Vagina (tissue), 2 donors: Measurements from ENCODE around the gene NUDT2. TPM values are rescaled to one million over a fixed set of nuclear protein-coding genes. Genes with fewer than 3 reads are reported as not detected.
A peak's percentile ranks its signal among the peaks of the same experiment; 100 is the strongest.

ENCODE experiments used
- DNase-seq, 2 donors: peaks; one replicate each; pipeline ENCODE4 v3.0.0-alpha.2; 2017; ENCODE audit errors: extremely low spot score in 2 of 2
- H3K27ac ChIP-seq: fragments of 200-600 bp; sonication (generic); one replicate; pipeline ENCODE4 v1.5.1; 2019
- H3K27me3 ChIP-seq: fragments of 200-600 bp; sonication (generic); one replicate; pipeline ENCODE4 v1.5.1; 2019
- H3K36me3 ChIP-seq, 2 donors: fragments of 200-600 bp; sonication (generic); one replicate each; pipeline ENCODE4 v1.5.1; 2017 to 2019
- H3K4me1 ChIP-seq: fragments of 200-600 bp; sonication (generic); one replicate; pipeline ENCODE4 v1.5.1; 2019
- H3K4me3 ChIP-seq, 2 donors: fragments of 200-600 bp; sonication (generic); 1 replicate in 1 of 2; 2 replicates in 1 of 2; pipeline ENCODE4 v1.5.1; 2016 to 2019
- H3K9me3 ChIP-seq: fragments of 200-600 bp; sonication (generic); one replicate; pipeline ENCODE4 v1.5.1; 2019
- POLR2A ChIP-seq, 2 donors: fragments of 450-650 bp; IDR thresholded peaks; one replicate each; pipeline ENCODE4 v1.6.1; 2017; ENCODE audit warnings: antibody characterized with exemption in 2 of 2, mild to moderate bottlenecking in 2 of 2, moderate library complexity in 2 of 2
- POLR2AphosphoS5 ChIP-seq, 2 donors: sonication (generic); formaldehyde crosslinking; IDR thresholded peaks; one replicate each; pipeline ENCODE4 v1.9.0; 2017; ENCODE audit warnings: antibody characterized with exemption in 2 of 2, mild to moderate bottlenecking in 2 of 2, low read depth in 1 of 2; ENCODE audit not compliant: insufficient read depth in 1 of 2
- intact Hi-C: fragments of 100-400 bp; cut with DNase I; formaldehyde crosslinking; loops from one replicate; pipeline ENCODE4 v1.15.1; 2023
- total RNA-seq: library from RNA; depleted of rRNA; stranded (reverse); fragments of >200 nt; gene quantifications from one replicate; pipeline ENCODE4 v1.2.3, GENCODE V29; 2016
- TF ChIP-seq, protein P1 (sequence below), 3 experiments: fragments of 450-650 bp in 2 of 3; fragments of 200-600 bp in 1 of 3; sonication (generic) in 1 of 3; IDR thresholded peaks; one replicate each; pipeline ENCODE4 v1.5.1; 2017 to 2019; ENCODE audit warnings: antibody characterized with exemption in 3 of 3, mild to moderate bottlenecking in 2 of 3, moderate library complexity in 2 of 3

NUDT2 gene
- total RNA-seq, 1 donor from 2014 or later, result 18.4 TPM

DNA sequence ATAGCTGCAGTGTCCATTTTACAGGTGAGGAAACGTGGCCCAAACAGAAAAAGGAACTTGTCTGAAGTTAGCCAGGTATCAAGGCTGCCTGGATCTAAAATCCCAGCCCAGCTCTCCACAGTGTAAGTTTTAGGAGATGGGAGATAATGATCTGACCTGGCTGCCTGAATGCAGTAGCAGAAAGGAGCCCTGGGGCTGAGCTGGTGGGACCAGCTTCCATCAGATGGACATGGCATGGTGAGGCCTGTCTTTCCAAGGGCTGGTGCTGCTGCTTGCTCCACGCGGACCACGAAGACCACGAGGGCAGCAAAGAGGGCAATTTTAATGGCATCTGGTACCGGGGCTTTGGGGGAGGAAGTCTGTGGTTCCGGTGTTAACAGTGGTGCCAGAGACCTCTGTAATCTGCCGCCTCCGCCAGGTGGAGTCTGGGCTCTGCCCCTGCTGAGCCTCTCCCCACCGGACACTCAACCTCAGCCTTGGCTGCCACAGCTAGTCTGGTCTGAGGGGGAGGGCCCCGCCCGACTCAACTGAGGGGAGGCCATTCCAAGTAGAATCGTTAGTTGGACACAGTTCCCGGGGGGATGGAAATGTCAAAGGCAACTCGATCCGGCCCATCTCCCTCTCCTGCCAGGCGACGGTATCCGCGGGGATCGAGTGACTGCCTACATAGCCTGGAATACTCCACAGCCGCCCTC is 46.7 kb downstream of the NUDT2 start:
- TF ChIP-seq, protein P1, sequence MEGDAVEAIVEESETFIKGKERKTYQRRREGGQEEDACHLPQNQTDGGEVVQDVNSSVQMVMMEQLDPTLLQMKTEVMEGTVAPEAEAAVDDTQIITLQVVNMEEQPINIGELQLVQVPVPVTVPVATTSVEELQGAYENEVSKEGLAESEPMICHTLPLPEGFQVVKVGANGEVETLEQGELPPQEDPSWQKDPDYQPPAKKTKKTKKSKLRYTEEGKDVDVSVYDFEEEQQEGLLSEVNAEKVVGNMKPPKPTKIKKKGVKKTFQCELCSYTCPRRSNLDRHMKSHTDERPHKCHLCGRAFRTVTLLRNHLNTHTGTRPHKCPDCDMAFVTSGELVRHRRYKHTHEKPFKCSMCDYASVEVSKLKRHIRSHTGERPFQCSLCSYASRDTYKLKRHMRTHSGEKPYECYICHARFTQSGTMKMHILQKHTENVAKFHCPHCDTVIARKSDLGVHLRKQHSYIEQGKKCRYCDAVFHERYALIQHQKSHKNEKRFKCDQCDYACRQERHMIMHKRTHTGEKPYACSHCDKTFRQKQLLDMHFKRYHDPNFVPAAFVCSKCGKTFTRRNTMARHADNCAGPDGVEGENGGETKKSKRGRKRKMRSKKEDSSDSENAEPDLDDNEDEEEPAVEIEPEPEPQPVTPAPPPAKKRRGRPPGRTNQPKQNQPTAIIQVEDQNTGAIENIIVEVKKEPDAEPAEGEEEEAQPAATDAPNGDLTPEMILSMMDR (IDR thresholded peaks at IDR 0.05), result no peak
- TF ChIP-seq POLR2AphosphoS5 (IDR thresholded peaks at IDR 0.05; ENCODE audit: insufficient read depth in 1 of 2, low read depth in 1 of 2) (no peak), POLR2A (IDR thresholded peaks at IDR 0.05) (no peak)
- H3K9me3 ChIP-seq, result no peaks in the 10 kb centered on the region
- no peaks in the 10 kb centered on the region for H3K36me3 ChIP-seq
- H3K4me3 ChIP-seq, result peak overlapping the region; percentile 57 to 70
- intact Hi-C loops, result loop anchor here (2.0 kb wide), 1 partner anchor 47 kb away; the partner anchor contains the start of genes KIF24 and NUDT2
- H3K27me3 ChIP-seq, result no peaks in the 10 kb centered on the region
- peak; percentile 83 to 91 for DNase-seq
- H3K4me1 ChIP-seq, result peaks cover 42% of the 10 kb centered on the region
- H3K27ac ChIP-seq, result peak overlapping the region; percentile 78

DNA sequence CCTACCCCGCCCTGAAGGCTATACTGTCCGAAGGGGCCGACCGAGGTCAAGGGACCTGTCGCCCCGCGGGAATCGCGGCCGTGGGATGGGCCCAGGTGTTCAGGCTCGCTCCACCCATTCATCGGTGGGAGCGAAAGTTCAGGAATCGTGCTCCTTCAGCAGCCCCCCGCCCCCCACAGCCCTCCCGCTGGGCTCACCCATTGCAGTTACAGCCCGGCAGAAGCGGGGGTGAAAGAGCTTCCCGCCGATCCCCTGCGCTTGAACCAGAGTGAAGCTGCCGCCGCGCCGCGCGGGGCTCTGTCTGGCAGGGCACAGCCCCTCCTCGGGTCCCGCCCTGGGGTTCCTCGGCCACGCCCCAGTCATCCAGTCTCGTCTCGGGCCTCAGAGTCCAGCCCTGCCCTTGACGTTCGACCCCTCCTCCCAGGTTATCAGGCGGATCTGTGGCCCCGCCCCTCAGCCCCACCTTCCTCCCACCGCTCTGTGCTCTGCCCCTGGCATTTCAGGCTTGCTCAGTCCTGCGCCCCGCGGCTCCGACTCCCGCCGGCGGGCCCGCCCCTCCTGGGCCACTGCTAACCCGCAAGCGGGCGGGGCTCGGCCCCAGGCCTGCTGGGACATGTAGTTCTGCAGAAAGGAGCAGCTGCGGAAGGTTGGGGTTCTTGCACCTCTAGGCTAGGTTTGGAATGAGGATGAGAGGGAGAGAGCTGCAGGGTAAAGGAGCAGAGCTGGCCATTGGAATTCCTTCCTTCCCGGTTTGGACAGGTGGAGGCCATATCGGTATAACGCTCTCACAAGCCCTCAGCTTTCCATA is 47.4 kb downstream of the NUDT2 start, which contains the start of gene MYORG:
MYORG (minus strand) TSS at position 303 of the 808 bp plus-strand sequence. CDS start 3,955 bp downstream, outside the sequence.
- peak; percentile 85 to 87 for TF ChIP-seq POLR2AphosphoS5 (IDR thresholded peaks at IDR 0.05; ENCODE audit: insufficient read depth in 1 of 2, low read depth in 1 of 2)
- TF ChIP-seq POLR2A (IDR thresholded peaks at IDR 0.05), result peak in 1 of 2 donors; percentile 47
- TF ChIP-seq, protein P1 (IDR thresholded peaks at IDR 0.05), result no peak
- Histone ChIP-seq H3K9me3 (no peaks in the 10 kb centered on the region), H3K36me3 (no peaks in the 10 kb centered on the region), H3K4me3 (peak within 1 kb of the TSS; percentile 57 to 70), H3K27me3 (no peaks in the 10 kb centered on the region), H3K27ac (peak within 1 kb of the TSS; percentile 78), H3K4me1 (peaks cover 47% of the 10 kb centered on the region)
- intact Hi-C loops, result loop anchor here (2.0 kb wide), 1 partner anchor 48 kb away; the partner anchor contains the start of genes KIF24 and NUDT2
- DNase-seq, result peak; percentile 95 to 97

DNA sequence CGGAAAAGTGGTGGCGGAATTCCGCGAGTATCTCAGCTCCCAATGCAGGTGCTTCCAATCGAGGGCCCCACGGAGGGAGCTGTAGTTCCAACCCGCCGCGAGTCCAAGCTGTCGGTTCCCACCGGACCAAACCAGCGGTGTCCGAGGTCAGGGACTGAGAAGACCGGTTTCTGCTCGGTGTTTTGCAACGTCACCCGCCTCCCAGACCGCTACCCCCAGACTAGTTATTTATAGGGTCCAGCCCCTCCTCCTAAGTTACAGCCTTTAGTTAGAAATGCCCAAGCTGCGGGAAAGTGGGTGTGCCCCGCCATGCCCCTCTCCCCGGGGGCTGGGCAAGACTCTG is 48.0 kb downstream of the NUDT2 start:
- Histone ChIP-seq H3K9me3 (no peaks in the 10 kb centered on the region), H3K27ac (no peak overlapping the region), H3K27me3 (no peaks in the 10 kb centered on the region), H3K36me3 (no peaks in the 10 kb centered on the region), H3K4me1 (peaks cover 47% of the 10 kb centered on the region), H3K4me3 (peak overlapping the region; percentile 57 to 70)
- no peak for TF ChIP-seq POLR2A (IDR thresholded peaks at IDR 0.05)
- TF ChIP-seq, protein P1 (IDR thresholded peaks at IDR 0.05), result no peak
- no peak for TF ChIP-seq POLR2AphosphoS5 (IDR thresholded peaks at IDR 0.05; ENCODE audit: insufficient read depth in 1 of 2, low read depth in 1 of 2)
- intact Hi-C loops, result loop anchor here (2.0 kb wide), 1 partner anchor 49 kb away; the partner anchor contains the start of genes KIF24 and NUDT2
- DNase-seq, result peak in 1 of 2 donors; percentile 91

DNA sequence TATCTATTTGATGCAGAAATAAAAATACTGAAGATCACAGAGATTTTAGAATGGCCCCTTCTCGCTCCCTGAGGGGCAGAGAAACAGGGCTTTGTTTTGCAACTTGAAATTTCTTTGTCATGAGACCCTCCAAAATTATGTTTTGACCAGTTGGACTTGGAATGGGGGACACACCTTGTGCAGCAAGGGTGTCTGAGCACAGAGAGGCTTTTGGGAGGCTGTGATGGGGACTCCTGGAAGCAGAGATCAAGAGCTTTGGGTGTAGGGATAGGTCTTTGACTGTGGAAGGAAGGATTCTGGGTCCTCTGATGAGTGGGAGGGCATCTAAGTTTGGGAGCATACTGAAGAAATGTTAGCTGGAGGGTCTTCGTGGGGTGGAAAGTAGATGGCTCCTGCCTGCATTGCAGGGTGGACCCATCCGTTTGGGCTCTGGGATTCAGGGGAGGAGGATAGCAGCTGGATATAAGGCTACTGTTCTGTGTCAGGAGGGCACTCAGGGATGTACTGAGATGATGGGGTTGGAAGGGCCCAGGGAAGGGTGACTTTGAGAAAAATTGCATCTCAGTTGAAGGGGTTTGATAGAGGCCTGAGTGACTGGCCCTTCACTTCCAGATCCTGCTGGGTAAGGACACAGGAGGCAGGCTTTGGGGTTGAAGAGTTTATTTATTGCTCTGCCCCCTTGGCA is 49.1 kb downstream of the NUDT2 start:
- H3K9me3 ChIP-seq, result no peaks in the 10 kb centered on the region
- TF ChIP-seq, protein P1 (IDR thresholded peaks at IDR 0.05), result no peak
- no peak for TF ChIP-seq POLR2A (IDR thresholded peaks at IDR 0.05)
- TF ChIP-seq POLR2AphosphoS5 (IDR thresholded peaks at IDR 0.05; ENCODE audit: insufficient read depth in 1 of 2, low read depth in 1 of 2), result no peak
- H3K27me3 ChIP-seq, result no peaks in the 10 kb centered on the region
- peaks cover 47% of the 10 kb centered on the region for H3K4me1 ChIP-seq
- H3K4me3 ChIP-seq, result no peak overlapping the region
- no peaks in the 10 kb centered on the region for H3K36me3 ChIP-seq
- no peak for DNase-seq
- no peak overlapping the region for H3K27ac ChIP-seq
- intact Hi-C loops, result no loop called here
